ENCODE data around the gene PCP2.

The PCP2 gene

DNA sequence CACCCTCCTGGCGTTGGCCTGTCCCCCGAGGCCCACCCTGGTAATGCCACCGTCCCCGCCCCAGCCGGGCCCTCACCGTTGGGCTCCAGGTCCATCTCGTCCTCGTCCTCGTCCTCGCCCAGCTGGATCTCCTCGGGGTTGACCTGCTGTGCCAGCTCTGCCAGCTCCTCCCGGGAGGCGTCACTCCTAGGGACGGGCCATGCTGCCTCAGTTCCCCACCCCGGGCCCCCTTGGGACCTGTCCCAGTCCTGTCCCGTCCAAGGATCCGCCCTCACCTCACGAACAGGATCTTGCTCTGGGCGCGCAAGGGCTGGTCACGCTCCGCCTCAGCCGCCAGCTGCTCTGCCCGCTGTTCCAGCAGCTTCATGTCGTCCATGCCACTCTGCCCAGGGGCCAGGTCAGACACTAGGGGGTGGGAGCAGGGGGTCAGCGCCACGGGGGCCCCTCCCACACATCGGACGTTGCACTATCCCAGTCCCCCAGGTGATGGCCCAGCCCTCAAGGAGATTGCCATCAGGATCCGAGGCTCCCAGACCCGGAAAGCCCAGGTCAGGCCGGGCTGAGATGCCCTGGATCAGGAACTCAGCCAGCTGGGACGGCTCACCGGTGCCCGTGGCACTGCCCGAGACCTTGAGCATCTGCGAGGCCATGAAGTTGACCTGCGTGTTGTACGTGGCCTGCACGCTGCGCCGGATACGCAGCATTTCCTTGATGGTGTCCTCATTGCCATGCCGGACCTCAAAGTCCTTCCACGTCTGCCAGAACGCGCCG is 13.7 kb downstream of the PCP2 start:
- DNase-seq (ENCODE audit: low read depth in 1 of 2, low spot score in 1 of 2) = no peak

DNA sequence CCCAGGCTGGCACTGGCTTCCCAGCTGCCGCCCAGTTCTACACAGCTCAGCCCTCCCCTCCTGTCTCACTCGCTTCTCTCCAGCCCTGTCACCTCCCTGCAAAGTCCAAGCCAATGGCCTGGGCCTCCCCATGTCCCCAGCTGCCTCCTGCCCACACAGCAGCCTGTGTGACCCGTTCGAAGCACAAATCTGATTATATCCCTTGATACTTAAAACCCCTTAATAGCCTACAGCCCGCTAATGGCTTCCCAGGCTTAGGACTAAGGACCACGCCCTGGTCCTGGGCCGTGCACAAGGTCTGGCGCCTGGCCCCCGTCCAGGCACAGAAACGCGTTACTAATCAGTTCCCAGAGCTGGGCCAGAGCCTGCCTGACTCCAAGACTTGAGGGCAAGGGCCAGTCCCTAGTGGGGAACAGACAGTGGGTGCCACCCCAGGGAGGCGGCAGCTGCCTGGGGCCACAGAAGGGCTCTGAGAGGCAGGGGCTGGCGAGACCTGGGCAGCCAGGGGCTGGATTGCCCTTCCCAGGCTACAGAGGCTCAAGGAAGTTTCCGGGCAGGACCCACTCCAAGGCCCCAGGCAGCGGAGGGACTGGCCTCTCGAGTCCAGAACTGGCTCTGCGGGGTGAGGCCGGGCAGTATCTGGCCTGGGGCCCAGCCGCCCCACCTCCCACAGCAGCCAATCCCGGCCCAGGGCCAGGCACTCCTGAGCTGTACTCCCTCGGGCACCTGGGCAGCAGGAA is 14.6 kb downstream of the PCP2 start:
- no peak for DNase-seq (ENCODE audit: low read depth in 1 of 2, low spot score in 1 of 2)

DNA sequence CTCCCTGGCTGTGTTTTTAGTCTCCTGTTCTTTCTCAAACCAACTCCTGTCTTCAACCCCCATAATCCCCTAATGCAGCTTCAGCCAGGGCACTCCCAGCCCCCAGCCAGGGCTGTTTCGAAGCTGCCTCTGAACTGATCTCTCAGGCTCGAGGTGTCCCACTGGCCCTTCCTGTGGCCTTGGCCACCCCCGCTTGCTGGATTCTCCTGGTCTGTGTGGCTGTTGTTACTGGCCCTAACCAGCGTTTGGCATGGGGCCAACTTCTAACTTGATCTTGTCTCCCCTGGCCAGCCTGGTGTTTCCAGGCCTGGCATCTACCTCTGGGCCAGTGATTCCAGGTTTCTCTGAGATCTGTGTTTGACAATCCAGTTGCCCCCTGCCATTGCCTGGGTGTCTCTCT is 15.2 kb downstream of the PCP2 start:
- no peak for DNase-seq (ENCODE audit: low read depth in 1 of 2, low spot score in 1 of 2)

DNA sequence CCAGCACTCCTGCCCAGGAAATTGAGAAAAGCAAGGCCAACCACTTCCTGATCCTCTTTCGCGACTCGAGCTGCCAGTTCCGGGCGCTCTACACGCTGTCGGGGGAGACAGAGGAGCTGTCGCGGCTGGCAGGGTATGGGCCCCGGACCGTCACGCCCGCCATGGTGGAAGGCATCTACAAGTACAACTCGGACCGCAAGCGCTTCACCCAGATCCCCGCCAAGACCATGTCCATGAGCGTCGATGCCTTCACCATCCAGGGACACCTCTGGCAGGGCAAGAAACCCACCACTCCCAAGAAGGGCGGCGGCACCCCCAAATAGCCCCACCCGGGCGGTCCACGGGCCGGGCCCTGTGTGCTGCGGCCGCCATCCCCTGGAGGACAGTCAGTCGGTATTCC is 15.8 kb downstream of the PCP2 start:
- DNase-seq (ENCODE audit: low read depth in 1 of 2, low spot score in 1 of 2) = no peak

DNA sequence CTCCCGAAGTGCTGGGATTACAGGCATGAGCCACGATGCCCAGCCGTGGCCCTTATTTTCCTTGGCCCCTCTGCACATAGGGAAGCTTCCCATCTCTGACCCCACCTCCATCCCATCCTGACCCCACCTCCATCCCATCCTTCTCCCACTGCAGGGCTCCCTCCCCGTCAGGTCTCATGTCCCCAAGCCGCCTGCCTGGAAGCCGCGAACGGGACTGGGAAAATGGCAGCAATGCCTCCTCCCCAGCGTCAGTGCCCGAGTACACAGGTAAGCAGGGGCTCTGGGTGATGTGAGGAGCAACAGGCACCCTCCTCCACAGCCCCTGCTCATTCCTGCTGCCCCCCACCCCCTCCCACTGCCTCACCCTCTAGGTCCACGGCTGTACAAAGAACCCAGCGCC is 16.3 kb downstream of the PCP2 start:
- no peak for DNase-seq (ENCODE audit: low read depth in 1 of 2, low spot score in 1 of 2)

DNA sequence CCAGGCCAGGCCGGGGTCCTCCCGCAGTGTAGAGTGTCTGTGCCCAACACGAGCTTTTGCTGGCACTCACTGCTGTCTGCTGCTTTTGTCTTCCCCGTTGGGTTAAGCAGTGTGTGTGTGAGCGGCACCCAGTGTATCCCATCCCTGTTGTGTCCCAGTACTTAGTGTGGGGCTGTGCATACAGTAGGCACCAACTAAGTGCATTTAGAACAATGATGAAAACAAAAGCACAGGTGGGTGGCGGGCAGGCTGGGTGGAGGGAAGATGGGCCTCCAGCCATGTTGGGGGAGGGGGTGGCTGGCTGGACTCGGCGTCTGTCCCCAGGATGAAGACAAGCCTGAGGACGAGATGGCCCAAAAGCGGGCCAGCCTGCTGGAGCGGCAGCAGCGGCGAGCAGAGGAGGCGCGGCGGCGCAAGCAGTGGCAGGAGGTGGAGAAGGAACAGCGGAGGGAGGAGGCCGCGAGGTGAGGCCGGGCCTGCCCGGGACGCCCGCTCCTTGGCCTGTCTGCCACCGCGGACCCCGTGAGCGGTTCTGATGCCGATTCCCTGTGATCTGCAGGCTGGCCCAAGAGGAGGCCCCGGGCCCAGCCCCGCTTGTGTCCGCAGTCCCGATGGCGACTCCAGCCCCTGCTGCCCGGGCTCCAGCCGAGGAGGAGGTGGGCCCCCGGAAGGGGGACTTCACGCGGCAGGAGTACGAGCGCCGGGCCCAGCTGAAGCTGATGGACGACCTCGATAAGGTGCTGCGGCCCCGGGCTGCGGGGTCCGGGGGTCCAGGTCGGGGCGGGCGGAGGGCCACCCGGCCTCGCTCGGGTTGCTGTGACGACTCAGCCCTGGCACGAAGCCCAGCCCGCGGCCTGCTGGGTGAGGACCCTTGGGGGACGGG is 18.4 kb downstream of the PCP2 start:
- DNase-seq (ENCODE audit: low read depth in 1 of 2, low spot score in 1 of 2) = no peak

DNA sequence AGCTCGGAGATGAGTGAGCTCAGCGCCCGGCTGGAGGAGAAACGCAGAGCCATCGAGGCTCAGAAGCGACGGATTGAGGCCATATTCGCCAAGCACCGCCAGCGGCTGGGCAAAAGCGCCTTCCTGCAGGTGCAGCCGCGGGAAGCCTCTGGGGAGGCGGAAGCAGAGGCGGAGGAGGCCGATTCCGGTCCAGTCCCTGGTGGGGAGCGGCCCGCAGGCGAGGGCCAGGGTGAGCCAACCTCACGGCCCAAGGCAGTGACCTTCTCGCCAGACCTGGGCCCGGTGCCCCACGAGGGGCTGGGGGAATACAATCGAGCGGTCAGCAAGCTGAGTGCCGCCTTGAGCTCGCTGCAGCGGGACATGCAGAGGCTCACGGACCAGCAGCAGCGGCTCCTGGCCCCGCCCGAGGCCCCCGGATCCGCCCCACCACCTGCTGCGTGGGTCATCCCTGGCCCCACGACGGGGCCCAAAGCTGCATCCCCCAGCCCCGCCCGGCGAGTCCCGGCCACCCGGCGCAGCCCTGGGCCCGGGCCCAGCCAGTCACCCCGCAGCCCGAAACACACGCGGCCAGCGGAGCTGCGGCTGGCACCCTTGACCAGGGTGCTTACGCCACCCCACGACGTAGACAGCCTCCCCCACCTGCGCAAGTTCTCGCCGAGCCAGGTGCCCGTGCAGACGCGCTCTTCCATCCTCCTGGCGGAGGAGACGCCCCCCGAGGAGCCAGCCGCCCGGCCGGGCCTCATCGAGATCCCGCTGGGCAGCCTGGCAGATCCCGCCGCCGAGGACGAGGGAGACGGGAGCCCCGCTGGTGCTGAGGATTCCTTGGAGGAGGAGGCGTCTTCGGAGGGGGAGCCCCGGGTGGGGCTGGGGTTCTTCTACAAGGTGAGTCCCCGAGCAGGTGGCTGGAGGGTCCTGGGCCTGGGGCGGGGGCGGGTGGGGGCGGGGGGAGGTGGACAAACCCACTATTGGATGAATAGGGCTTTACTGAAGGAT is 20.9 kb downstream of the PCP2 start:
- no peak for DNase-seq (ENCODE audit: low read depth in 1 of 2, low spot score in 1 of 2)

DNA sequence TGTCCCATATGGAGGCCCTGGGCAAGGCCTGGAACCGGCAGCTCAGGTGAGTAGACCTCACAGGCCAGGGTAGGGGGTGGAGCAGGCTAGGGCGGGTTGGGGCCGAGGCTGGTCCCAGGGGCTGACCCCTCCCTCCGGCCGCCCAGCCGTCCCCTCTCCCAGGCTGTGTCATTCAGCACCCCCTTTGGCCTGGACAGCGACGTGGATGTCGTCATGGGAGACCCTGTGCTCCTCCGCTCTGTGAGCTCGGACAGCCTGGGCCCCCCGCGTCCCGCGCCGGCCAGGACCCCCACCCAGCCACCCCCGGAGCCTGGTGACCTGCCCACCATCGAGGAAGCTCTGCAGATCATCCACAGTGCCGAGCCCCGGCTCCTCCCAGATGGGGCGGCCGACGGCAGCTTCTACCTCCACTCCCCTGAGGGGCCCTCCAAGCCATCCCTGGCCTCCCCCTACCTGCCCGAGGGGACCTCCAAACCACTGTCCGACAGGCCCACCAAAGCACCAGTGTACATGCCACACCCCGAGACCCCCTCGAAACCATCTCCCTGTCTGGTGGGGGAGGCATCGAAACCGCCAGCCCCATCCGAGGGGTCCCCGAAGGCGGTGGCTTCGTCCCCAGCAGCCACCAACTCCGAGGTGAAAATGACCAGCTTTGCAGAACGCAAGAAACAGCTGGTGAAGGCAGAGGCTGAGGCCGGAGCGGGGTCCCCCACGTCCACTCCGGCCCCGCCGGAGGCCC is 21.8 kb downstream of the PCP2 start:
- DNase-seq (ENCODE audit: low read depth in 1 of 2, low spot score in 1 of 2) = no peak

DNA sequence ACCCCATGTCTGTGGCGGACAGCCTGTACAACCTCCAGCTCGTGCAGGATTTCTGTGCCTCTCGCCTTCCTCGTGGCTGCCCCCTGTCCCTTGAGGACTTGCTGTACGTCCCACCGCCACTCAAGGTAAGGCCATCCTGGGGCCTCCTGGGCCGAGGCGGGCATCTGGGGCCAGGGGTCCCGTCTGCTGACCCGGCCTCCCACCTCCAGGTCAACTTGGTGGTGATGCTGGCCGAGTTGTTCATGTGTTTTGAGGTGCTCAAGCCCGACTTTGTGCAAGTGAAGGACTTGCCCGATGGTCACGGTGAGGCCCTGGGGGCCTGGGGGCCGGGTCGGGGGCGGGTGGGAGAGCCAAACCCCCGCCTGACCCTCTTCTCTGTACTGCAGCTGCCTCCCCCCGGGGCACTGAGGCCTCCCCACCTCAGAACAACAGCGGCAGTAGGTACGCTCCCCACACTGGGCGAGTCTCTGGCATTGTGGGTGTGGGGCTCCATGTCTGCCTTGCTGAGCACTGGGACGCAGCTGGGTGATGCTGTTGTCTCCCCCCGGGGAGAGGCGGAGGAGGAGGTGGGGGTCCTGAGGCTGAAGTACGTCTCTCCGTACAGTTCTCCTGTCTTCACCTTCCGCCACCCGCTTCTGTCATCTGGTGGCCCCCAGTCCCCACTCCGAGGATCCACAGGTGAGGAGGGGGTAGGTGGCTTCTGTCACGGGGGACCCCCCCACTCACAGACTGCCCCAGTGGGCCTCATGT is 22.9 kb downstream of the PCP2 start:
- no peak for DNase-seq (ENCODE audit: low read depth in 1 of 2, low spot score in 1 of 2)

DNA sequence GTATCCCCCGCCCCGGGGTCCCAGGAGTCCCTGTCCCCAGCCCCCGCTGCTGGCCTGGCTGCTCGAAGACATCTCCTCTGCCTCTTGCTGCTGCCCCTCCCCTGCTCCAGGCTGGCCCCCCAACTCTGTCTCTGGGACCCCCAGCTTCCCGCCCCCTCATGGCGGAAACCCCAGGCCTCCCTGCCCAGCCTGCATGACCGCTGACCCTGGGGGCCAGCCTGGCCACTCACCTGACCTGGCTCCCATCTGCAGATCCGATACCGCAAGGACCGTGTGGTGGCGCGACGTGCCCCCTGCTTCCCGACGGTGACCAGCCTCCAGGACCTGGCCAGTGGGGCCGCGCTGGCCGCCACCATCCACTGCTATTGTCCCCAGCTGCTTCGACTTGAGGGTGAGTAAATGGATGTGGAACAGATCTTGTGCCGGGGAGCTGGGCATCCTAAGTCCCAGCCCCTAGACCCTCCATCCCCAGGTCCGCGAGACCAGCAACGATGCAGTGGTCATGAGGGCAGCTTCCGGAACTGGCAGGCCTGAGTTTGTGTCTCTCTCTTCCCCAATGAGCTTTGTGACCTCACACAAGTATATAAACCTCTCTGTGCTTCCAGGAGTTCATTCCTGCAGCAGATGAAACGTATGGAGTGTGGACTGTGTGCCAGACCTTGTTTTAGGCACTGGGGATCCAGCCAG is 25.5 kb downstream of the PCP2 start:
- no peak for DNase-seq (ENCODE audit: low read depth in 1 of 2, low spot score in 1 of 2)

DNA sequence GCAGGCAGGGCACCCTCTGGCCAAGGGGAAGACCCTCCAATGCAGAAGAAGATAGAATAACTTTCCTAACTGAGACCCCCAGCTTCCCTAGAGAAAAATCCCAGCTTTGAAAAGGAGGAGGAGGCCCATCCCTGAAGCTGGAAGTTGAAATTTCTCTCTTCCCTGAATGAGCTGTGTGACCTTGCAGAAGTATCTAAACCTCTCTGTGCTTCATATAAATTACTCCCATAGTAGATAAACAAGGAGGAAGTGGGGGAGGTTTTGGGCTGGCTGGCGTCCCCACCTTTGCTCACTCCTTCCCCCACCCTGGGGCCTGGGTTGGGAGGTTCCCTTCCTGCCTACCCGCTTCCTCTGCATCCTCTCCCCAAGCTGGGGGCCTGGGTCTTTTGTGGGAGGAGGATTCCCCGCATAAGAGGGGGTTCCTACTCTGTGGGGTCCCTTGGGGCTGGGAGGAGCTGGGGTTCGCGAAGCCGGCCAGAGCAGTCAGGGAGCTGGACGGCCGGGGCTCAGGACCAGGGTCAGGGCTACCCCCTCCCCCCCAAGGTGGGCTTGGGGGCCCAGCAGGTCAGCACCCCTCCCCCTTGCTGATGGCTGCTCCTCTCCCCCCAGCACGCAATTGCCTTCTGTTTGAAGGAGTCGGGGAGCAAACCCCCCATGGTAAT is 26.2 kb downstream of the PCP2 start:
- DNase-seq (ENCODE audit: low read depth in 1 of 2, low spot score in 1 of 2) = no peak

DNA sequence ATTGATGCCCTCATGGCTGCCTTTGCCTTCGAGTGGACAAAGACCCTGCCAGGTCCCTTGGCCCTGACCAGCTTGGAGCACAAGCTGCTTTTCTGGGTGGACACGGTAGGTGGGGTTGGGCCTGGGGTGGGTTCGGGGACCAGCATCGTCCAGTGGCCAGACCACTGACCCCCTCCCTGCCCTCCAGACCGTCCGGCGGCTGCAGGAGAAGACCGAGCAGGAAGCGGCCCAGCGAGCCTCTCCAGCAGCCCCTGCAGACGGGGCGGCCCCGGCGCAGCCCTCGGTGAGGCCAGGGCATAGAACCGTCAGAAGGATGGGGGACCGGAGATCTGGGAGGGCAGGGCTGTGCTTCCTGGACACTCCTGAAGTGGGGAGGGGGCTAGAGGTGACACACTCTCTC is 27.2 kb downstream of the PCP2 start:
- no peak for DNase-seq (ENCODE audit: low read depth in 1 of 2, low spot score in 1 of 2)

DNA sequence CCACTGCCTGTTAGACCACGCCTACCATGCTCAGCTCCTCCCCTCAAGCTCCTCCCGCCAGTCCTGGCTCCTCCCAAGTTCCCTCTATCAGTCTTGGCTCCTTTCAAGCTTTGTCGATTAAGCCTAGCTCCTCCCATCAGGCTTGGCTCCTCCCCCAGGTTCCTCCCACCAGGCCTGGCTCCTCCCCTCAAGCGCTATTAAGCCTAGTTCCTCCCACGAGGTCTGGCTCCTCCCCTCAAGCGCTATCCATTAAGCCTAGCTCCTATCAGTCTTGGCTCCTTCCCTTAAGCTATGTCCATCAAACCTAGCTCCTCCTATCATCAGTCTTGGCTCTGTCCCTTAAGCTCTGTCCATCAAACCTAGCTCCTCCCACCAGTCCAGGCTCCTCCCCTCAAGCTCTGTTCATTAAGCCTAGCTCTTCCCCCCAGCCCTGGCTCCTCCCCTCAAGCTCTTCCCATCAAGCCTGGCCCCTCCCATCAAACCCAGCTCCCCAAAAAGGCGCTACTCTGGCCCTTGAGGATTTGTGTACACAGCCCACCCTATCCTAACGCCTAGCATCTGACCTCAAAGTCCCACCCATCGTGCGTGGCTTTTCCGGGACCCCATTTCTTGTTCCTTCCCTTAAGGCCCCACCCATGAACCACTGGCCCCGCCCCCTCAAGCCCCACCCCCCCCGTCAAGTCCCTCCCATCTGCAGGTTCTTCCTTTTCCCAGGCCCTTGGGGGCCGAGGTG is 27.9 kb downstream of the PCP2 start:
- DNase-seq (ENCODE audit: low read depth in 1 of 2, low spot score in 1 of 2) = no peak

DNA sequence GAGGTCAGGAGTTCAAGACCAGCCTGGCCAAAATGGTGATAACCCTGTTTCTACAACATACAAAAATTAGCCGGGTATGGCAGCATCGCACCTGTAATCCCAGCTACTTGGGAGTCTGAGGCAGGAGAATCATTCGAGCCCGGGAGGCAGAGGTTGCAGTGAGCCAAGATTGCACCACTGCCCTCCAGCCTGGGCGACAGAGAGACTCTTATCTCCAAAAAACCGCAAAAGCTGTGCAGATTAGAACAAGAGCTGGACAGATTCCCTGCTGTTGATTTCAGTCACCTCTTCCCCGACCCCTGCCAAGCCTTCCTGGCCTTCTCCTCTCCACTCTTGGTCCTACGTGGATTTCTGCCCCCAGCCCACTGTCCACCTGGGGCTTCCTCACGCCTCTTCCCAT is 29.6 kb downstream of the PCP2 start:
- no peak for DNase-seq (ENCODE audit: low read depth in 1 of 2, low spot score in 1 of 2)

DNA sequence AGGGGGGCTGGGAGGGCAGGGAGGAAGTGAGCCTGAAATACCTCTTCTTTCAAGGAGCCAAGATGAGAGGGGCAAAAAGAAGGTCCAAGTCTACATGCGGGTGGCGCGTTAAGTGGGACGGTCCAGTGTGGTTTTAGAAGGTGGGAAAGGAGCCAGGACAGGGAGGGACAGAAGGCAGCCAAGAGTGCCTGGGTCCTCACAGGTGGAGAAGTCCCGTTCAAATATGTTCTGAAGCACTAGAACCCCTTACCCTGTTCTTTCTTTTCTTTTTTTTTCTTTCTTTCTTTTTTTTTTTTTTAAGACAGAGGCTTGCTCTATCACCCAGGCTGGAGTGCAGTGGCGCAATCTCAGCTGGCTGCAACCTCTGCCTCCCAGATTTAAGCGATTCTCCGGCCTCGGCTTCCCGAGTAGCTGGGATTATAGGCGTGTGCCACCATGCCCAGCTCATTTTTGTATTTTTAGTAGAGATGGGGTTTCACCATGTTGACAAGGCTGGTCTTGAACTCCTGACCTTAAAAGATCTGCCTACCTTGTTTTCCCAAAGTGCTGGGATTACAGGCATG is 30.5 kb downstream of the PCP2 start:
- no peak for DNase-seq (ENCODE audit: low read depth in 1 of 2, low spot score in 1 of 2)

DNA sequence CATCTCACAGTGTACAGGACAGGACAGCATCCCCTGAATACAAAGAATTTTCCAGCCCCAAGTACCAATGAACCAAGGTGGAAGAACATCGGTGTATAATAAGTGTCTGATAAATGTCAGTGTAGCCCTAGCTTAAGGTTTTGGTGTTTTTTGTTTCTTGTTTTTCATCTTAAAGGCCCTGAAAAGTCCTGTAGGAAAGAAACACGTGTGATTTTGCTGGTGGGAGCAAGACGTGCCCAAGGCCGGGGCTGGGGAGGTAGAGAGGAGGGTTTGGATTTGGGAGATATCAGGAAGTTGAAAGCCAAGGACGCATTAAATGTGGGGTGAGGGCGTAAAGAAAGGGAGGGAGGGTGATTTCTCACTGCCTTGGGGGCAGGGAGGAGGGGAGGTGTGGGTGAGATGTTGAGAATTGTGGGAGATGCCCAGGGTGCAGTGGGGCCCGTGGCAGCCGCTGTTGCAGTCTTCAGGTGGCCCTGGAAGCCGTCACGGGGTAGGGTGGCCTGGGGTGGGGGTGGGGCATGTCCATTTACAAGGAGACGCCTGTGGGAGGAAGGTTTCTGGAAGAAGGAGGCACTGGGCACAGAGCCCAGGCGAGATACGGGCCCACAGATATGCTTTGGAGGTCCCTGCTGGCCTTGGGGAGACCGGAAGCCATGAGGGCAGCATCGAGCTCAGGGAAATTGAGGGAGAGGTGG is 31.1 kb downstream of the PCP2 start:
- DNase-seq (ENCODE audit: low read depth in 1 of 2, low spot score in 1 of 2) = no peak

DNA sequence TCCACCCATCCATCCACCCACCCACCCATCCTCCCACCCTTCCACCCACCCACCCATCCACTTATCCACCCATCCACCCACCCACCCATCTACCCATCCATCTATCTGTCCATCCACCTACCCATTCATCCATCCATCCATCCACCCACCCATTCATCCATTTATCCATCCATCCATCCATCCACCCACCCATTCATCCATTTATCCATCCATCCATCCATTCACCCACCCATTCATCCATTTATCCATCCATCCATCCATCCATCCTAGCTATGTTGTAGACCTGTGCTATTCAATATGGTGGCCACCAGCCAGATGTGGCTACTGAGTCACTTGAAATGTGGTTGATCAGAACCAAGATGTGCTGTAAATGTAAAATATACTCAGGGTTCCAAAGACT is 32.8 kb downstream of the PCP2 start:
- DNase-seq (ENCODE audit: low read depth in 1 of 2, low spot score in 1 of 2) = no peak

Measured in activated T-helper 1 cell treated with anti-CD3 and anti-CD28 coated beads, Interleukin-2, amount 50 U/mL, for 16 hours (primary cell).